K562 (cell line): ENCODE measurements around the gene MOB1B. TPM values are rescaled to one million over a fixed set of nuclear protein-coding genes. Genes with fewer than 3 reads are reported as not detected.
A peak's percentile ranks its signal among the peaks of the same experiment; 100 is the strongest.

ENCODE experiments used
- ARID1B ChIP-seq: fragments of 450-650 bp; IDR thresholded peaks from 2 replicates; pipeline ENCODE4 v1.6.1; 2016; ENCODE audit warnings: antibody characterized with exemption, mild to moderate bottlenecking, inconsistent platforms
- CEBPG ChIP-seq, 3 experiments: fragments of 200-800 bp in 1 of 3; sonication (Bioruptor generic) in 1 of 3; sonication (generic) in 1 of 3; formaldehyde crosslinking in 1 of 3; IDR thresholded peaks in 2 of 3; conservative IDR thresholded peaks in 1 of 3; 2 replicates each; pipeline versions ENCODE4 v1.6.1 to v1.8.0; 2016 to 2022; ENCODE audit warnings: missing compliant biosample characterization in 2 of 3, missing genetic modification characterization in 2 of 3, mild to moderate bottlenecking in 1 of 3, missing genetic modification reagents in 1 of 3
- DACH1 ChIP-seq: fragments of 450-650 bp; IDR thresholded peaks from 2 replicates; pipeline ENCODE4 v1.6.1; 2018; ENCODE audit not compliant: partially characterized antibody
- DPF2 ChIP-seq: fragments of 450-650 bp; IDR thresholded peaks from 2 replicates; pipeline ENCODE4 v1.6.1; 2016
- FOS ChIP-seq: IDR thresholded peaks from 3 replicates; pipeline ENCODE4 v1.6.1; 2011; ENCODE audit not compliant: insufficient read length; ENCODE audit errors: extremely low read depth
- JUN ChIP-seq, 2 experiments: sonication (generic) in 1 of 2; formaldehyde crosslinking in 1 of 2; IDR thresholded peaks; 2 replicates each; pipeline versions ENCODE4 v1.6.1 to v1.8.0; 2012 to 2022; ENCODE audit warnings: borderline replicate concordance in 2 of 2, mild to moderate bottlenecking in 2 of 2, improper control_type of control experiment in 1 of 2, low read depth in 1 of 2, low read length in 1 of 2, missing genetic modification reagents in 1 of 2
- JUND ChIP-seq, 2 experiments: IDR thresholded peaks; 2 replicates in 1 of 2; 3 replicates in 1 of 2; pipeline ENCODE4 v1.6.1; 2011; ENCODE audit warnings: borderline replicate concordance in 2 of 2, low read depth in 2 of 2, low read length in 2 of 2, improper control_type of control experiment in 1 of 2, missing biosample characterization in 1 of 2, missing genetic modification characterization in 1 of 2, missing genetic modification reagents in 1 of 2
- MAFG ChIP-seq: fragments of 450-650 bp; conservative IDR thresholded peaks from 2 replicates; pipeline ENCODE4 v1.6.1; 2016; ENCODE audit warnings: missing genetic modification characterization, missing compliant biosample characterization
- PCBP1 ChIP-seq: fragments of 200-400 bp; formaldehyde crosslinking; IDR thresholded peaks from 2 replicates; pipeline ENCODE4 v1.6.1; 2018; ENCODE audit warnings: mild to moderate bottlenecking, low read depth, low read length; ENCODE audit not compliant: poor library complexity, severe bottlenecking
- SOX6 ChIP-seq: fragments of 450-650 bp; IDR thresholded peaks from 2 replicates; pipeline ENCODE4 v1.6.1; 2014; ENCODE audit warnings: mild to moderate bottlenecking
- ZNF121 ChIP-seq: sonication (generic); formaldehyde crosslinking; conservative IDR thresholded peaks from 2 replicates; pipeline ENCODE4 v1.8.0; 2022; ENCODE audit warnings: missing genetic modification reagents
- ZNF316 ChIP-seq: fragments of 450-650 bp; IDR thresholded peaks from 2 replicates; pipeline ENCODE4 v1.6.1; 2016
- polyA plus RNA-seq, 8 experiments: library from polyadenylated mRNA; depleted of rRNA in 4 of 8; stranded (reverse) in 5 of 8; unstranded in 3 of 8; fragments of >200 nt; fragmentation: Nextera tagmentation in 2 of 8; fragmentation: Illumina TruSeq in 1 of 8; extraction: Ambion mirVana in 2 of 8; extraction: Trizol in 1 of 8; gene quantifications; 2 replicates each; pipeline versions ENCODE4 v1.2.1 to v1.2.3, GENCODE V29; 2011 to 2014; ENCODE audit warnings: inconsistent platforms in 1 of 8, missing spikeins in 1 of 8
- total RNA-seq, 7 experiments: library from RNA; depleted of rRNA in 6 of 7; stranded (reverse); fragments of >200 nt in 6 of 7; fragmentation: Illumina TruSeq in 2 of 7; extraction: Trizol in 2 of 7; gene quantifications; 2 replicates each; pipeline versions ENCODE4 v1.2.1 to v1.2.3, GENCODE V29; 2011 to 2021; ENCODE audit warnings: low replicate concordance in 1 of 7

The MOB1B gene
- total and polyA plus RNA-seq, 9 of the 15 experiments (the other 6 are each of a cell fraction or from before 2014, with no cell fraction given): 8.4 to 37.8 (median 19.0) TPM

DNA sequence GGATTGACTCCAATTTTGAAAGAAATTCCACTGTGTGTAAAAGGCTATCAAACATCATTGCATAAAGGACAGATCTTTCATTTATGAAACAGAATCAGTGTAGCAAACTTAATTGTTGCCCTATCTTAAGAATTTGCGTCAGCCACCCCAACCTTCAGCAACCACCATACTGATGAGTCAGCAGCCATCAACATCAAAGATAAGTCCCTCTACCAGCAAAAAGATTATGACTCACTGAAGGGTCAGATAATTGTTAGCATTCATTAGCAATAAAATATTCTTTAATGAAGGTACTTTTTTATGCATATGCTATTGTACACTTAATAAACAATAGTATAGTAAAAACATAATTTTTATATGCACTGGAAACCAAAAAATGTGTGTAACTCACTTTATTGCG lies 46.7 kb upstream of the MOB1B start (continued):
- peak; percentile 73; the same call in 1 of the 2 replicates for TF ChIP-seq JUN (IDR thresholded peaks at IDR 0.05; ENCODE audit: borderline replicate concordance, low read depth, low read length)
- TF ChIP-seq JUN (CRISPR knock-in tag; IDR thresholded peaks at IDR 0.05; ENCODE audit: borderline replicate concordance): no peak
- TF ChIP-seq CEBPG (CRISPR knock-in tag; IDR thresholded peaks at IDR 0.05): peak; percentile 79
- TF ChIP-seq CEBPG (tag; conservative IDR thresholded peaks at IDR 0.05 in 1 of 2, IDR thresholded peaks at IDR 0.05 in 1 of 2): peak; percentile 28 to 52; a peak in 2 of 4 replicates
- peak; percentile 32; the same call in 1 of the 2 replicates for TF ChIP-seq SOX6
- peak; percentile 82 for TF ChIP-seq DACH1
- peak; percentile 90 for TF ChIP-seq DPF2
- peak; percentile 97 for TF ChIP-seq MAFG
- peak; percentile 98 for TF ChIP-seq ZNF316
- peak; percentile 95 for TF ChIP-seq JUND (IDR thresholded peaks at IDR 0.05; ENCODE audit: borderline replicate concordance, low read depth, low read length)
- TF ChIP-seq JUND (tag; IDR thresholded peaks at IDR 0.05; ENCODE audit: borderline replicate concordance, low read depth, low read length): peak; percentile 92; the same call in 2 of the 3 replicates
- TF ChIP-seq ZNF121 (CRISPR knock-in tag): no peak
- TF ChIP-seq FOS: peak; percentile 65
- TF ChIP-seq ARID1B: peak; percentile 84
- TF ChIP-seq PCBP1: no peak
- TF ChIP-seq, all 486 proteins: peak for 29
